Coronary artery (tissue), 2 donors: ENCODE data around the gene MAPK6.
"Not testable (repeated sequence)": the region's sequence is repeated elsewhere in the genome, so short reads cannot be mapped to it uniquely, and the experiment has no call there.

Experiments
- DNase-seq: peaks from one replicate; pipeline ENCODE4 v3.0.0-alpha.2; 2017; ENCODE audit warnings: low spot score
- H3K27ac ChIP-seq, 2 donors: fragments of 200-600 bp; sonication (generic); one replicate each; pipeline ENCODE4 v1.5.1; 2016 to 2019
- H3K4me3 ChIP-seq: fragments of 200-600 bp; sonication (generic); 2 replicates; pipeline ENCODE4 v1.5.1; 2016; ENCODE audit warnings: mild to moderate bottlenecking, moderate library complexity
- TF ChIP-seq, protein P1 (sequence below): fragments of 200-600 bp; sonication (generic); IDR thresholded peaks from one replicate; pipeline ENCODE4 v1.5.1; 2019; ENCODE audit warnings: antibody characterized with exemption

MAPK6 gene

GRCh38 chr15:52031556-52031955, 12.5 kb downstream of the MAPK6 start:
- Histone ChIP-seq H3K27ac (no peak overlapping the region), H3K4me3 (no peak overlapping the region)
- no peak for DNase-seq
- TF ChIP-seq, protein P1, sequence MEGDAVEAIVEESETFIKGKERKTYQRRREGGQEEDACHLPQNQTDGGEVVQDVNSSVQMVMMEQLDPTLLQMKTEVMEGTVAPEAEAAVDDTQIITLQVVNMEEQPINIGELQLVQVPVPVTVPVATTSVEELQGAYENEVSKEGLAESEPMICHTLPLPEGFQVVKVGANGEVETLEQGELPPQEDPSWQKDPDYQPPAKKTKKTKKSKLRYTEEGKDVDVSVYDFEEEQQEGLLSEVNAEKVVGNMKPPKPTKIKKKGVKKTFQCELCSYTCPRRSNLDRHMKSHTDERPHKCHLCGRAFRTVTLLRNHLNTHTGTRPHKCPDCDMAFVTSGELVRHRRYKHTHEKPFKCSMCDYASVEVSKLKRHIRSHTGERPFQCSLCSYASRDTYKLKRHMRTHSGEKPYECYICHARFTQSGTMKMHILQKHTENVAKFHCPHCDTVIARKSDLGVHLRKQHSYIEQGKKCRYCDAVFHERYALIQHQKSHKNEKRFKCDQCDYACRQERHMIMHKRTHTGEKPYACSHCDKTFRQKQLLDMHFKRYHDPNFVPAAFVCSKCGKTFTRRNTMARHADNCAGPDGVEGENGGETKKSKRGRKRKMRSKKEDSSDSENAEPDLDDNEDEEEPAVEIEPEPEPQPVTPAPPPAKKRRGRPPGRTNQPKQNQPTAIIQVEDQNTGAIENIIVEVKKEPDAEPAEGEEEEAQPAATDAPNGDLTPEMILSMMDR: no peak

DNA sequence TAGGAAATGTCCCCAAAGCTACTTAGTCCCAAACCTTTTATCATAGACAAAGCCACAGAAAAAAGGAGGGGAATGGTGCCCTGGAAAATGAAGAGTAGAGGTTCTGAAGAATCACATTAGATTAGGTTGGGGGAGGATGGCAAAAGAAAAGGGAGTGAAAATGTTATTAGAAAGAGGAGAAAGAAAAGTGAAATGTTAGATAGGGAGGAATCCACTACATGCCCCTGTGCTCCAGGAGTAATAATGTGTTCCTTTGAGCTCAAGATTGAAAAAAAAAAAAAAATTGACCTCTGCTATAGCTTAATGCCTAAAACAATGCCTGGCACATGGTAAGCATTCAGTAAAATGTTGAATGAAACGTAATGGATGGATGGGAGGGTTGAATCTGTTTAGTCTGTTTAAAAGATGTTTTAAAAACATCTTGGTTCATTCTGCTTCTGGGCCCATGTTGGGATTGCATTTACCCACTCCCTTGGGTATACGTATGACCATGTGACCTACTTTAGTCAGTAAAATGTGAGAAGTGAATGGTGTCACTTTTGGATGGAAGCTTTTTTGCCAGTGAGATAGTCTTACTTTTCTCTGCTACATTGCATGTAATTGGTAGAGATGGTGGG, 19.0 kb downstream of the MAPK6 start:
- H3K4me3 ChIP-seq: no peak overlapping the region
- no peak overlapping the region for H3K27ac ChIP-seq
- DNase-seq: no peak
- TF ChIP-seq, protein P1: no peak

GRCh38 chr15:52039925-52040781, 21.1 kb downstream of the MAPK6 start:
- TF ChIP-seq, protein P1: no peak
- no peak overlapping the region for H3K27ac ChIP-seq
- no peak for DNase-seq
- no peak overlapping the region for H3K4me3 ChIP-seq

GRCh38 chr15:52042051-52042851, 23.2 kb downstream of the MAPK6 start:
- Histone ChIP-seq H3K27ac (no peak overlapping the region), H3K4me3 (no peak overlapping the region)
- DNase-seq: no peak
- TF ChIP-seq, protein P1: no peak

DNA sequence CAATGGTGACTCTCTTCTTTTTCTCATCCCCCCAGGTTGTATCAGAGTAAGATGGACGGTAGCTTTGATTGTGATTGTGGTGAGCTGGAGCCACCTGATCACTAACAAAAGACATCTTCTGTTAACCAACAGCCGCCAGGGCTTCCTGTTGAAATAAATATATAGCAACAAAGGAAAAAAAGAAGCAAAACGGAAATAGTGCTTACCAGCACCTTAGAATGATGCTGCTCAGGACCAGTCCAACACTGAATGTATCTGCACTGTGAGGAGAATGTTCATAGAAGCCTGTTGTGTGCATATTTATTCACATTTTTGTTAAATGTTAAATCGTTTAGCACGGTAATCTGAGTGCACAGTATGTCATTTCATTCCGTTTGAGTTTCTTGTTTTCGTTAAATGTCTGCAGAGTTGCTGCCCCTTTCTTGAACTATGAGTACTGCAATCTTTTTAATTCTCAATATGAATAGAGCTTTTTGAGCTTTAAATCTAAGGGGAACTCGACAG, 26.8 kb downstream of the MAPK6 start:
- H3K27ac ChIP-seq, DNase-seq, H3K4me3 ChIP-seq: not testable (repeated sequence)

DNA sequence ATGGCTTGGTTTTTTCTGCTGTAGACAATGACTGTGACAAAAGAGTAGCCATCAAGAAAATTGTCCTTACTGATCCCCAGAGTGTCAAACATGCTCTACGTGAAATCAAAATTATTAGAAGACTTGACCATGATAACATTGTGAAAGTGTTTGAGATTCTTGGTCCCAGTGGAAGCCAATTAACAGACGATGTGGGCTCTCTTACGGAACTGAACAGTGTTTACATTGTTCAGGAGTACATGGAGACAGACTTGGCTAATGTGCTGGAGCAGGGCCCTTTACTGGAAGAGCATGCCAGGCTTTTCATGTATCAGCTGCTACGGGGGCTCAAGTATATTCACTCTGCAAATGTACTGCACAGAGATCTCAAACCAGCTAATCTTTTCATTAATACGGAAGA, 27.5 kb downstream of the MAPK6 start:
- not testable (repeated sequence) for H3K27ac ChIP-seq, DNase-seq, H3K4me3 ChIP-seq

GRCh38 chr15:52050416-52050815, 31.4 kb downstream of the MAPK6 start:
- Histone ChIP-seq H3K4me3 (no peak overlapping the region), H3K27ac (no peak overlapping the region)
- TF ChIP-seq, protein P1: no peak
- no peak for DNase-seq
